Amniotic stem cell (primary cell): ENCODE data around the gene IL21R.
"Not testable (repeated sequence)": the region's sequence is repeated elsewhere in the genome, so short reads cannot be mapped to it uniquely, and the experiment has no call there.

Source experiments
- DNase-seq: peaks from one replicate; lab custom pipeline; 2025; lab: John Stamatoyannopoulos, UW

Gene IL21R

DNA sequence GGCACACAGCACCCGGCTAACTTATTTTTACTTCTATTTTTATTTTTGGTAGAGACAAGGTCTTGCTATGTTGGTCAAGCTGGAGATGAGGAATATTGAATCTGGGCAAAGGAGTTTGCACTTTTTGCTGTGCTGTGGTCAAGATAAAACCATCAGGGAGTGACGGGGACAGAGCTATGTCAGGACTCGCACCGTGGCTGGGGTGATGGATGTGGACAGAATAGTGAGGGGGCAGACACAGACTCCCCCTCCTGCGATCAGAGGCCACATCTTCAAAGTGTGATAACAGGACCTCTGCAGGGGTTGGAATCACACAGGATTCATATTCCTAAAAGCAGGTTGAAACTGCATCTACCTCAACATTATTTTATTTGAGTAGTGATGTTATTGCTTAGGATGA, 25.6 kb downstream of the IL21R start:
- no peak for DNase-seq

DNA sequence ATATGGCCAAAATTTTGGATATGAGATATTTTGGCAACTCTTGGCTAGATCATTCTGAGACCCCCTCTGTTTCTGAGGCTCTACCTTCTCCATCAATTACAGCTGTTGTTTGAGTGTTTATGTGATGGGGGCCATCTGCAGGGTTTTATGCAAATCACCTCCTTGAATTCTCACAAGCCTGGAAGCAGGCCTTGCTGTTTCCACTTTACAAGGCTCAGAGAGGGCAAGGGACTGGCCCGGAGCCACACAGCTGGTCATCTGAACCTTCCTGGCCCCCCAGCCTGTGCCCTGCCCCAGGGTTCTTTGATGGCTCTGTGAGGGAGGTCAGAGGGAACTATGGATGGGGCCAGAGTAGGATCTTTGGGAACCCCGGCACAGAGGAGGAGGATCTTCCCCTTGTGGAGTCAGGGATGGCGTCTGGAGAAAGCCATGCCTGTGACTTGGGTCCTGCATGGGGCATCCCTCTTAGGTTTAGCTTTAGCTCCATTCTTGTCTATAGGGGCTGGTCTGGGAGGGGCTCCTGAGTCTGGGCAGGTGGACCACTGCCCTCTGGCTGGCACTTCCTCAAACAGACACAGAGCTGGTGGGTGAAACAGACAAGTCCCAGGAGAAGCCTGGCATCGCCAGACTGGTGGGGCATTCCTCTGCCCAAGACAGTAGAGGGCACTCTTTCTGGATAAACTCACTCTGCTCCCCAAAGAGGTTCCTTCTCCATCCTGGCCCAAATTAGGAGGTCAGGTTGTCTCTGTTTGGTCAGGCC, 26.2 kb downstream of the IL21R start:
- no peak for DNase-seq

DNA sequence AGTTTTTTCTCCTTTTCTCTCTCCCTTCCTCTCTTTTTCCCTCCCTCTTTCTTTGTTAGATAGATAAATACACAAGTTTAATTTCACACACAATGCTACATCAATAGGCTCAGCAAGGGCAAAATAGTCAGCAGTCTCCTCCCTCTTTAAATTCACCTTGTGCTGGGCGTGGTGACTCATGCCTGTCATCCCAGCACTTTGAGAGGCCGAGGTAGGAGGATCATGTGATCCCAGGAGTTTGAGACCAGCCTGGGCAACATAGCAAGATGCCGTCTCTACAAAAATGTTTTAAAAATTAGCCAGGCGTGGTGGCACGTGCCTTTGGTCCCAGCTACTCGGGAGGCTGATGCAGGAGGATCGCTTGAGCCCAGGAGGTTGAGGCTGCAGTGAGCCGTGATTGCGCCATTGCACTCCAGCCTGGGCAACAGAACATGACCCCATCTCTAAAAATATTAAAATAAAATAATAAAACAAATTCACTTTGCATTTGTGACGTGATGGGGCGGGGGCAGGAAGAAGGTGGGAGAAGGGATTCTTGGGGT, 27.4 kb downstream of the IL21R start:
- no peak for DNase-seq

DNA sequence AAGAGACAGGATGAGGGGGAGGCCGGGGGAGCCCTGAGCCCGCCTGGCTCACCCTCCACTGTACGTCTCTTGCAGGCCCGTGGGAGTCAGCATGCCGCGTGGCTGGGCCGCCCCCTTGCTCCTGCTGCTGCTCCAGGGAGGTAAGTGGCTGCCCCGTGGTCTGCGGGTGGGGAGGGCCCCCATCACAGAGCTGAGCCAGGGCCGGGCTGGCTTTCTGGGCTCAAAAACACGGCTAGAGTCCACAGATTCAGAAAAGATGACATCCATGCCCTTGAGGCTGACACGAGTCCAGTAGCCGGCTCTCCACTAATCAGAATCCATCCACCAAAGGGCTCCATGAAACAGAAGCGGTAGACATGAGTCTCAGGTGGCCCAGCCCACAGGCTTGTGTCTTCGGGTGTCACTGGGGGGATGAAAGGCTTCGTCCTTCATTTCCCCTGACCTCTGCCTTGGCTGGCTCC, 28.0 kb downstream of the IL21R start:
- DNase-seq, result no peak

DNA sequence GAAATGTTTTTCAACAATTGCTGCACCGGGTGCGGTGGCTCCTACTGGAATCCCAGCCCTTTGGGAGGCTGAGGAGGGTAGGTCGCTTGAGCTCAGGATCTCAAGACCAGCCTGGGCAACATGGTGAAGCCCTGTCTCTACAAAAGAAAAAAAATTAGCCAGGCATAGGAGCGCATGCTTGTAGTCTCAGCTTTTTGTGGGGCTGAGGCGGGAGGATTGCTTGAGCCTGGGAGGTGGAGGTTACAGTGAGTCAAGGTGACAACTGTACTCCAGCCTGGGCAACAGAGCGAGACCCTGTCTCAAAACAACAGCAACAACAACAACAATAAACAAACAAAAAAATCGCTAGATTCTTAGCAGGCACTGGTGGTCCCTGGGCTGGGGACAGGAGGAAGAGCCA, 28.5 kb downstream of the IL21R start:
- no peak for DNase-seq

DNA sequence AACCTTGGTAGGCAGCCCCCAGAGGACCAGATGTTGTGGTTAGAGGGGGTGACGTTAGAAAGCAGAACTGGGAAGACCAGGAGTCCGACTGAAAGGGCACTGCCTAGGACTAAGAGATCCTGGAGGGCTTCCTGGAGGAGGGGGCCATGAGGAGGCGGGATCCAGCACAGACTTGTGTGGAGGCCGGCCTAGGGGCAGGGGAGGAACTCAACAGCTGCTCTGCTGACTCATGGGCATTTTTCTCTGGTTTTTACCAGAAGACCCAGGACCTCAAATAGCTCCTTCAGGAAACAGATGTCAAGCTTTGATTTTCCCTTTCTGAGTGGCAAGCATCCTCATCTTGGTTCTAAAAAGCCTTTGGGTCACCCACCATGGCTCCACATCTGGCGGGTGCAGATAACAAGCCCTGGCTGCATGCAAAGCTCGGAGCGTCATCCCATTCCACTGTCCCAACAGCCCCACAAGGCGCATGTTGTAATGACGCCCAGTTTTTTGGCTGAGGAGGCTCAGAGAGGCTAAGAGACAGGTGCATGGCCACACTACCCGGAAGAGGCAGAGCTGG, 29.0 kb downstream of the IL21R start:
- no peak for DNase-seq

DNA sequence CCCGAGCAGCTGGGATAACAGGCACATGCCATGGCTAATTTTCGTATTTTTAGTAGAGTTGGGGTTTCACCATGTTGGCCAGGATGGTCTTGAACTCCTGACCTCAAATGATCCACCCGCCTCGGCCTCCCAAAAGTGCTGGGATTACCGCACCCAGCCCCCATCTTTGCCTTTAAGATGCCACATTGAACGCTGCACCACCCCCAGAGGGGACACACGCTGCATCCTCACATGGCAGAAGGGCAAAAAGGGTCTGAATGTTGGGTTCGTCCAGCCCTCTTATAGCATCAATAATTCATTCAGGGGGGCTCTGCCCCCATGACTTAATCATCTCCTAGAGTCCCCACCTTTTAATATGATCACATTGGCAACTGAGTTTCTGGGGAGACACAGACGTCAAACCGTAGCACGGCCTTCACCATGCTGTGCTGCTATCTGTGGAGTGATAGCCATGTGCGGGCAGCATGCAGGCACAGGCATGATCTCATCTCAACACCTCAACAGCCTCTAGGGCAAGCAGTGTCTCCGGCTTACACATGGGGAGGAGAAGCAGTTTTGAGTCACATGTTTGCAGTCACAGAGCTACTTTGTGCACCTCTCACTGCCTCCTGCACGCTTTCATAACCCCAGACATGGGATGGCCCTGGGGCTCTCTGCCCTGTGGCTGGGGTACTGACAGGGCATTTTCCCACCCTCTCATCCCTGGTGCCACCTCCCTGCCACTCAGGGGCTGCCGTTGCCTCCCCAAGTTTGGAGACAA, 30.0 kb downstream of the IL21R start:
- DNase-seq, result no peak

DNA sequence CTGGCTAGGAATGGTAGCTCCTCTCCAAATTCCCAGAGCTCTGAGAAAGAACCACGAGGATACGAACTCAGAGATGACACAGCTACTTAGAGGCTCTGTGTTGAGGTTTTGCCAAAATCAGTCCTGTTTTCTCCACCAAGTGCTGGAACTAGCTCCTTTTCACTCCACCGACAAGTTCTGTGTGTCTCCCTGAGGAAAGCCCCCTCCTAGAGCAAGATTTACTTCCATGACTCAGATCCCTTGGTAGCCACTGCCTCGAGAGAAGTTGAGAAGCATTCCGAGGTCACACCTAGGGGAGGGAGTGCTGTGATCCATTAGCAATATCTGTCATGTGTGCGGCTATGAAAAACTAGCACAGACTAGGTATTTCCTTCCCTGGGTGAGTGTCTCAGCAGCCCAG, 30.6 kb downstream of the IL21R start:
- DNase-seq, result no peak

DNA sequence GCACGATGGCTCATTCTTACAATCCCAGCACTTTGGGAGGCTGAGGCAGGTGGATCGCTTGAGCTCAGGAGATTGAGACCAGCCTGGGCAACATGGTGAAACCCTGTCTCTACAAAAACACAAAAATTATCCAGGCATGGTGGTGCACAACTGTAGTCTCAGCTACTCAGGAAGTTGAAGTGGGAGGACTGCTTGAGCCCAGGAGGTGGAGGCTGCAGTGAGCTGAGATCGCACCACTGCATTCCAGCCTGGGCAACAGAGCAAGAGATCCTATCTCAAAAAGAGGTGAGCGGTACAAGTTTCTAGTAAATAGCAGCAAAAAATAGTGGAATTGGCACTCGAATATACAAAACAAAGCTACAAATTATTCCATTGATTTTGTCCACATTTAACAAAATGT, 31.2 kb downstream of the IL21R start:
- DNase-seq, result not testable (repeated sequence)

DNA sequence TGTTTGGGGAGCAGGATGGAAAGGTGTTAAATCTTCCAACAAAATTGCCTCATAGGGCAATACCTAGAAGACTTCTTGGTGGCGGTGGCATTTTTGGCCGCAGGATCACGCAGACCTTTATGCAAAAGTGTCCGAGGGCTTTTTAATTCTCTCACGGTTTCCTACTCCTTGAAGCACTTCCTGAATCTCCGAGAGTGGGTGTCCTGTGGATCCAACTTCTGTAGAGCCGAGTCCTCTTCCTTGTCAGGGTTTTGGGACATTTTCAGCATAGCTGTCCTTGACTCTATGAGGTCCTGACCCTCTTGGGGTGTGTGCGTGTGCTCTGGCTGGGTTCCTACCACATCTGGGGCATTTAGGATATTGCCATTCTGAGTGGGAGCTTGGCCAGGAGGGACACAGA, 31.7 kb downstream of the IL21R start:
- DNase-seq, result no peak

DNA sequence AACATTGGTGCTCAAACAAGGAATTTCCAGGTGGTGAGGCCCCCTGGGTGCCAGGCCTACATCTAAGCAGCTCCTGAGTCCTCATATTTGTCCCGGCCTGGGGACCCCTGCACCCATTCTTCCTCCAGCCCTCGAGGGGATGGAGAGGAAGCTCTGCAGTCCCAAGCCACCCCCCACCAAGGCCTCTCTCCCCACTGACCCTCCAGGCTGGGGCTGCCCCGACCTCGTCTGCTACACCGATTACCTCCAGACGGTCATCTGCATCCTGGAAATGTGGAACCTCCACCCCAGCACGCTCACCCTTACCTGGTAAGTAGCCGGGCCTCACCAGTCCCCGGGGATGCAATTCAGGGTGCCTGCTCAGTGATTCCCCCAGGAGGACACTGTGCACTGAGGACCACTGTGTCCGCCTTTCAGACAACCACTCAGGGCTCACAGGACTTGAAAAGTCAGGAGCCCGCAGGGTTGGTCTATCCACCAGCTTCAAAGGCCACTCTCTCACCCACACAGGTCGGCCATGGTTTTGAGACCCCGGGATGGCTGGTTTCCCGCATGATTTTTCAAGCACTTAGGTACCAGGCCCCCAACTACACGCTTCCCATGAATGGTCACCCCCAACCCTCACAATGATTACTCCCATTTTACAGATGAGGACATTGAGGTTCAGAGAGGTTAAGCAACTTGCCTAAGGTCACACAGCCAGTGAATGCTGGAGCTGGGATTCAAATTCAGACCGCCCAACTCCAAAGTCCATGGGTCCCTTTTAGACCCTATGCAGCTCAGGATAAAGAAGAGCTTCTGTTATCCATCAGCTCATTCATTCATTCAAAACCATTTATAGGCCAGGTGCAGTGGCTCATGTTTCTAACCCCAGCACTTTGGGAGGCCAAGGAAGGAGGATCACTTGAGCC, 32.4 kb downstream of the IL21R start:
- DNase-seq, result no peak

DNA sequence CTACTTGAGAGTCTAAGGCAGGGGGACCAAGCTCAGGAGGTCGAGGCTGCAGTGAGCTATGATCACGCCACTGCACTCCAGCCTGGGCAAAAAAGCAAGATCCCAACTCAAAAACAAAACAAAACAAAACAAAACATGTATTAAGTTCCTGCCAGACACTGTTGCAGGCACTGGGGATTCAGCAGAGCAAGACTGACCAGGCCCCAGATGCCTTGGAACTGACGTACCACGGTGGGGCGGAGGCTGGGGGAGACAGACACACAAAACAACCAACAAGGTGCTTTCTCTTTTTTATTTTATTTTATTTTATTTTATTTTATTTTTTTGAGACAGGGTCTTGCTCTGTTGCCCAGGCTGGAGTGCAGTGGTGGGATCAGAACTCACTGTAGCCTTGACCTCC, 33.2 kb downstream of the IL21R start:
- not testable (repeated sequence) for DNase-seq

DNA sequence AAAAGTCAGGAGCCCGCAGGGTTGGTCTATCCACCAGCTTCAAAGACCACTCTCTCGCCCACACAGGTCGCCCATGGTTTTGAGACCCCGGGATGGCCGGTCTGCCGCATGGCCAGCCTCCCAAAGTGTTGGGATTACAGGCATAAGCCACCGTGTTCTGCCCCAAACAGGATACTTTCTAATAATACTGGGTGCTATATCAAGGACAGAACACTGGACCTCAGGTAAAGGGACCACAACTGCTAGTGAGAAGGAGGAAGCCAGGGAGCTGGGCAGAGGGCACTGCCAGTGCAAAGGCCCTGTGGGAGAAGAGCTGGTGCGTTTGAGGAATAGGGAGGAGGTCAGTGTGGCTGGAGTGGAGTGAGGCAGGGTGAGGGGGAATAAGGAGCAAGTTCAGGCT, 34.1 kb downstream of the IL21R start:
- DNase-seq, result no peak

DNA sequence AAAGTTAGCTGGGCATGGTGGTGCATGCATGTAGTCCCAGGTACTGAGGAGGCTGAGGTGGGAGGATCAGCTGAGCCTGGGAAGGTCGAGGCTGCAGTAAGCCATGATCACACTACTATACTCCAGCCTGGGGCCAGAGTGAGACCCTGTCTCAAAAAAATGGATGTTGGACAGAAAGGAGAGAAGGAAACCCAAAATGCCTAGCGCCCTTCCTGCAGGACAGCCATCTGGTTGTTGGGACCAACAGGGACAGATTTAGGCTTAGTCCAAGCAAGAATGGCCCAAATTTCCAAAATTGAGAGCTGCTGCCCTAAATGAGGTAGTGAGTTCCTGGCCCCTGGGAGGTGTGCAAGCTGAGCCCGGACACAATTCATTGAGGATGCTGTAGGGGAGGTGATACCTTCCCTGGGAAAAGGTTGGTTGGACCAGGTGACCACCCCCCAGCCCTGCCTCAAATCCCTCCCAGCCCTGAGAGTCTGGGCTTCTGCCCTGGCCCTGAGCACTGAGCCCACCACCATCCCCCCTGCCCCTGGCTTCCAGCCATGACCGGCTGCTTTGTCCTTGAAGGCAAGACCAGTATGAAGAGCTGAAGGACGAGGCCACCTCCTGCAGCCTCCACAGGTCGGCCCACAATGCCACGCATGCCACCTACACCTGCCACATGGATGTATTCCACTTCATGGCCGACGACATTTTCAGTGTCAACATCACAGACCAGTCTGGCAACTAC, 35.1 kb downstream of the IL21R start:
- no peak for DNase-seq

DNA sequence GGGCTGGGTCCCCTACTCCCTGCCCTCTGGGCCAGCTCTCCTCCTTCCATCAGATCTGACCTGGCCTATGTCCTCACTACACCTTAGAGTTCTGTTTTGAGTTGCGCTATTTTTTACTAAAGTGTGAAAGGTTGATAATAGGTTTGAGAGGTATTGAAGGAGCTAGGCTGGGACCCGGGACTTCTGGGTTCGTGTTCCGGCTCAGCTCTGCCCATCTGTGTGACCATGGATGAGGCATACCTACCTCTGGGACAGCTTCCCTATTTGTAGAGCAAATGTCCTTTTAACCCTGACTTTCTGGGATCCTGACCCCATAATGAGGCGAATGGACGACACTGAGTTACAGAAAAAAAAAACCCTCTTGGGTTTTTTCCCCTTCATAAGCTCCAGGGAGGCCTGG, 36.0 kb downstream of the IL21R start:
- no peak for DNase-seq

DNA sequence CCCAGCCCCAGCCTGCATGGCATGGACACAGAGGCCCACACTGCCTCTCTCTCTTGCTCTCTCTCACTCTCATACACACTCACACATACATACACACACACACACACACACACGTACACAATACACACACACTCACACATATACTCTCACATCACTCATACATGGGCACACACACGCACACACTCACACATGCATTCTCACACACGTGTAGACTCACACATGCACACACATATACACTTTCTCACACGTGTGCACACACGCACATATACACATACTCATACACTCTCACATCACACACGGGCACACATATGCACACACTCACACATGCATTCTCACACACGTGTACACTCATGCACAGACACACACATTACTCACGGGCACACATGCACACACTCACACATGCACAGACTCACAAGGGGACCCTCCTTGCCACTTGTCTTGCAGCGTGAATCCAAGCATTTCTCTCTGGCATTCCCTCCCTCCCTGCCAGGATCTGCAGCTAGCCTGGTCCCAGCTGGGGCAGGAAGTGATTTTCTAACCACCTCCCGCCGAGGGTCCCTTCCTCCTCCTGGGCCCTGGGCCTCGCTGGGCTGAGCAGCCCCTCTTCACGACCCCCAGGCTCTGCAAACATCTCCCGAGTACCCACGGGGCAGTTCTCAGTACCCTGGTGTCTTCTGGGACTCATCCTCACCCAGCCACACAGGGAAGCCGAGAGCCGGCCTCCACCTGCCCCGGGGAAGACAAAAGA, 37.5 kb downstream of the IL21R start:
- DNase-seq, result no peak

DNA sequence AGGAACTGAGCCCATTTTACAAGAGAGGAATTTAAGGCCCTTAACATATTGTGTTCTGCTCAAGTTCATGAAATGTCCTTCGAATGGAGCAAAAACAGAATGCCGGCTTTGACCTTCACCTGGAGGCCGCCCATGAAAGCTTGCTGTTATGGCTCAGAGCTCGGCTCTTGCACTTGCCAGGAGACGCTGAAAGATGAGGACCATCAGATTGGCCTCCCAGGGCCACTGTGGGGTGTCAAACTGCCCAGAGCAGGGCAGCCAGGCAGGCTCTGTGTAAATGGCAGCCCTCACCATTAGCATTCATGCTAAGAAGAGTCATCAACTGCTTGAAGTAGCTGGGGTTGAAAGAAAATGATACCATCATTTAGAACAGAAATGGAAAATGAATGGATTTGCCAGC, 39.3 kb downstream of the IL21R start:
- DNase-seq, result no peak

DNA sequence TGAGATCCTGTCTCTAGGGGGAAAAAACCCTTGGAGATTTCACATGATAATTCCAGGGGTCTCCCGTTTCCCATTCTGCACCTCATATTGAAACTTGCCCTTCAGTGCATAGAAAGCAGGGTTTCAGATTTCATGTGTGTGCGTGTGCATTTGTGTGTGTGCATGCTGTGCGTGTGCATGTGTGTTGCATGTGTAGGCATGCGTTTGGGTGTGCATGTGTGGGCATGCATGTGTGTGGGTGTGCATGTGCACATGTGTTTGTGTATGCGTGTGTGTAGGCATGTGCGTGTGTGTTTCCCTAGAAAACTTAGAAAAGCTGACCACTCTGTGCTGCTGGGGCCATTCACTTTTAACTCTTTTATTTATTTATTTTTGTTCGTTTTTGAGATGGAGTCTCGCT, 40.0 kb downstream of the IL21R start:
- no peak for DNase-seq

DNA sequence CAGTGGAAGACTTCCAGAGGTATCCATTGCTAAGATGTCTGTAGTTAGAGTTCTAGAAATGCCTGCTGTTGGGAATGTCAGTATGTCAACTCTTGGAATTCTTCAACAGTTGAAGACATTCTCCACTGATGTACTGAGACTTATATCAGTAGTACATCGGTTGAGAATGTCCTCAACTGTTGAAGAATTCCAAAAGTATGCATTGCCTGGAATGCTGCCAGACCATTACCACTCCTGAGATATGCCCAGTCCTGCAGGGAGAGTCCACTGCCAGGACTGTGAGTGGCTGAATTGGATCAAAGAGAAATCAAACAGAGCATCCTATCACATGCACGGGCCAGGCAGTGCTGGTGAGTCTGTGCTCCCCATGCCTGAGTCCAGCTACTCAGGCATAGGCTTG, 42.0 kb downstream of the IL21R start:
- no peak for DNase-seq

DNA sequence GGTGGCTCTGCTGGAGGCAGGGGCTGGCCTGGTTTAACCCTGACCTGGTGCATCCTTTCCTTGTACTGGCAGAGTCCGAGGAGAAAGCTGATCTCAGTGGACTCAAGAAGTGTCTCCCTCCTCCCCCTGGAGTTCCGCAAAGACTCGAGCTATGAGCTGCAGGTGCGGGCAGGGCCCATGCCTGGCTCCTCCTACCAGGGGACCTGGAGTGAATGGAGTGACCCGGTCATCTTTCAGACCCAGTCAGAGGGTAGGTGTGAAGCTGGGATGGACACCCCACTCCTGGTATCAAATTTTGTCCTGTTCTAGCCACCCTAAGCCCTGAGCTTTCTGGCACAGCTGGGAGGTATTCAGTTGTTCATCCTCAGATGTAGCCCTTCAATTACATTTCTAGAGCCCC, 42.5 kb downstream of the IL21R start:
- no peak for DNase-seq
